ENCODE results near the gene LPCAT1. TPM values are rescaled to one million over a fixed set of nuclear protein-coding genes. Genes with fewer than 3 reads are reported as not detected.

LPCAT1 gene
- total RNA-seq, 1 experiment from 2014 or later: 59.8 TPM

GRCh38 chr5:1485579-1486118 is 38.1 kb downstream of the LPCAT1 start:
- ATAC-seq (no peak), DNase-seq (ENCODE audit: low read depth, low spot score) (no peak)
- in situ Hi-C loops (cut with HindIII; ENCODE audit: low pct_unique_long_range_greater_than_20kb, low sequenced_read_pairs) (no loop called here), intact Hi-C loops (cut with micrococcal nuclease; ENCODE audit: unreplicated experiment) (no loop called here)
- Histone ChIP-seq H3K36me3 (ENCODE audit: control insufficient read depth, insufficient read depth, low read length) (peaks cover 3% of the 10 kb centered on the region; the same call in 1 of the 2 replicates), H3K9me3 (ENCODE audit: control insufficient read depth, insufficient read depth, low read depth, low read length) (no peaks in the 10 kb centered on the region), H3K27me3 (ENCODE audit: control insufficient read depth, insufficient read depth, low read length) (no peaks in the 10 kb centered on the region), H3K27ac (ENCODE audit: low read length) (no peak overlapping the region), H3K4me3 (ENCODE audit: low read depth in 2 of 2, low read length in 2 of 2) (no peak overlapping the region), H3K4me1 (ENCODE audit: control insufficient read depth, insufficient read depth, low read length) (no peaks in the 10 kb centered on the region)
- no TSS peak for BruUV-seq (replicated peaks)
- CTCF ChIA-PET: no interaction called here
- no peak for TF ChIP-seq REST (IDR thresholded peaks at IDR 0.05; ENCODE audit: insufficient read depth in 1 of 2, low read depth in 2 of 2, low read length in 1 of 2)
- TF ChIP-seq SIN3A (IDR thresholded peaks at IDR 0.05; ENCODE audit: borderline replicate concordance, insufficient read depth, low read depth, low read length): no peak
- TF ChIP-seq CTCF (IDR thresholded peaks at IDR 0.05): no peak
- no peak for TF ChIP-seq POLR2AphosphoS5 (IDR thresholded peaks at IDR 0.05; ENCODE audit: low read depth, low read length)
- no peak for TF ChIP-seq TCF7L2 (IDR thresholded peaks at IDR 0.05; ENCODE audit: low read depth, low read length)
- POLR2A ChIA-PET: no interaction called here

- Histone ChIP-seq H3K4me1 (ENCODE audit: control insufficient read depth, insufficient read depth, low read length) (no peaks in the 10 kb centered on the region), H3K9me3 (ENCODE audit: control insufficient read depth, insufficient read depth, low read depth, low read length) (no peaks in the 10 kb centered on the region), H3K27me3 (ENCODE audit: control insufficient read depth, insufficient read depth, low read length) (no peaks in the 10 kb centered on the region), H3K4me3 (ENCODE audit: low read depth in 2 of 2, low read length in 2 of 2) (no peak overlapping the region), H3K36me3 (ENCODE audit: control insufficient read depth, insufficient read depth, low read length) (peaks cover 3% of the 10 kb centered on the region; the same call in 1 of the 2 replicates), H3K27ac (ENCODE audit: low read length) (no peak overlapping the region)
- ChIA-PET POLR2A (no interaction called here), CTCF (no interaction called here)
- intact Hi-C loops (cut with micrococcal nuclease; ENCODE audit: unreplicated experiment) (no loop called here), in situ Hi-C loops (cut with HindIII; ENCODE audit: low pct_unique_long_range_greater_than_20kb, low sequenced_read_pairs) (no loop called here)
- no peak for TF ChIP-seq CTCF (IDR thresholded peaks at IDR 0.05)
- no peak for TF ChIP-seq SIN3A (IDR thresholded peaks at IDR 0.05; ENCODE audit: borderline replicate concordance, insufficient read depth, low read depth, low read length)
- no peak for TF ChIP-seq TCF7L2 (IDR thresholded peaks at IDR 0.05; ENCODE audit: low read depth, low read length)
- no peak for TF ChIP-seq REST (IDR thresholded peaks at IDR 0.05; ENCODE audit: insufficient read depth in 1 of 2, low read depth in 2 of 2, low read length in 1 of 2)
- TF ChIP-seq POLR2AphosphoS5 (IDR thresholded peaks at IDR 0.05; ENCODE audit: low read depth, low read length): no peak
- no TSS peak for BruUV-seq (replicated peaks)
- DNase-seq (ENCODE audit: low read depth, low spot score) (no peak), ATAC-seq (no peak)
Observed at GRCh38 chr5:1484730-1485578, 38.8 kb downstream of the LPCAT1 start.

Data from Panc1 (cell line).